HT1080 (cell line): Measurements from ENCODE around the gene DCTN1. TPM values are rescaled to one million over a fixed set of nuclear protein-coding genes. Genes with fewer than 3 reads are reported as not detected.

Experiments
- DNase-seq: peaks from one replicate; pipeline ENCODE4 v3.0.0-alpha.2; 2015; ENCODE audit warnings: low read depth
- total RNA-seq: library from RNA; depleted of rRNA; stranded (reverse); fragments of >200 nt; shearing (Covaris generic); gene quantifications from 2 replicates; pipeline ENCODE4 v1.2.3, GENCODE V29; 2014

The DCTN1 gene
- total RNA-seq, 1 experiment from 2014 or later, result 84.6 TPM

GRCh38 chr2:74414441-74414840, 34.3 kb upstream of the DCTN1 start:
- no peak for DNase-seq

- DNase-seq, result no peak
These were observed 33.0 kb upstream of the DCTN1 start for GRCh38 chr2:74413001-74413698.

GRCh38 chr2:74407682-74408081, 27.6 kb upstream of the DCTN1 start:
- DNase-seq, result no peak

GRCh38 chr2:74406035-74406434, 25.9 kb upstream of the DCTN1 start:
- DNase-seq, result peak; percentile 69

GRCh38 chr2:74401891-74402290, 21.8 kb upstream of the DCTN1 start:
- no peak for DNase-seq

GRCh38 chr2:74399785-74400184, 19.7 kb upstream of the DCTN1 start:
- DNase-seq, result peak; percentile 17

- no peak for DNase-seq
These were observed 16.0 kb upstream of the DCTN1 start for GRCh38 chr2:74396149-74396548.

GRCh38 chr2:74393525-74393924, 13.4 kb upstream of the DCTN1 start:
- DNase-seq, result no peak

- DNase-seq, result no peak
These were observed 12.3 kb upstream of the DCTN1 start for GRCh38 chr2:74392449-74392743.

GRCh38 chr2:74391580-74392448, 11.7 kb upstream of the DCTN1 start:
- DNase-seq, result peak; percentile 76

- peak; percentile 24 for DNase-seq
These were observed 11.1 kb upstream of the DCTN1 start for GRCh38 chr2:74391209-74391579.

GRCh38 chr2:74390606-74391005, 10.5 kb upstream of the DCTN1 start:
- DNase-seq, result no peak

- DNase-seq, result peak; percentile 20
These were observed 7.2 kb upstream of the DCTN1 start for GRCh38 chr2:74387346-74387745.

- DNase-seq, result no peak
These were observed 5.3 kb upstream of the DCTN1 start for GRCh38 chr2:74385396-74385795.

GRCh38 chr2:74384051-74384450, 3.9 kb upstream of the DCTN1 start:
- no peak for DNase-seq

- no peak for DNase-seq
These were observed 3.1 kb upstream of the DCTN1 start for GRCh38 chr2:74383254-74383653.

- no peak for DNase-seq
These were observed 1.6 kb upstream of the DCTN1 start for GRCh38 chr2:74381751-74382150.

GRCh38 chr2:74378007-74378406, 2.1 kb downstream of the DCTN1 start:
- no peak for DNase-seq

GRCh38 chr2:74375838-74376237, 4.3 kb downstream of the DCTN1 start:
- no peak for DNase-seq

- DNase-seq, result no peak
These were observed 5.5 kb downstream of the DCTN1 start for GRCh38 chr2:74374509-74375205.

- no peak for DNase-seq
These were observed 6.1 kb downstream of the DCTN1 start for GRCh38 chr2:74373985-74374384.

- no peak for DNase-seq
These were observed 6.9 kb downstream of the DCTN1 start for GRCh38 chr2:74373221-74373676.
